ENCODE data around the gene SH2D3C.

Gene SH2D3C

DNA sequence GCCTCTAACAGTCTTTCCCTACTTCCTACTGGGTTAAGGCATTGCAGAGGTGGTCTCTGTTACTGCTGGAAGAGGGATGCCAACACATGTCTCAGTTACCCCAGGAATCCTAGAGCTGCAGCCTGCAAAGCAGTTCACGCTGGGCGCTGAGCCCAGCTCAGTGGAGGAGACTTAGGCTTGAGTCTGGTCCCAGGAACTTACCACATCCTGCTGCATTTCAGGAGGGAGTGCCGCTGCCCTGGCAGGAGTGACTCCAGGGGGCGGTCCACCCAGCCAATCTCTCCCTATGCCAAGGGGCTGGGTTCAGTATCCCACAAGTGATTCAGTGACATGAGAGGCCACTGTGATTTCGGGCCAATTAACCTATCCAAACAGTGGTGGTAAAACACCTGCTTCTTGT lies 55.0 kb downstream of the SH2D3C start:
- H3K27me3 ChIP-seq = peaks cover 18% of the 10 kb centered on the region
- H3K4me1 ChIP-seq (ENCODE audit: control insufficient read depth in 1 of 2, insufficient read depth in 1 of 2, low read depth in 1 of 2, low read length in 1 of 2) = no peaks in the 10 kb centered on the region
- no peak overlapping the region for H3K4me3 ChIP-seq (ENCODE audit: low read depth in 1 of 2, low read length in 1 of 2)
- no peaks in the 10 kb centered on the region for H3K36me3 ChIP-seq
- H3K27ac ChIP-seq = no peak overlapping the region
- TF ChIP-seq CTCF (IDR thresholded peaks at IDR 0.05) = no peak
- no peaks in the 10 kb centered on the region for H3K9me3 ChIP-seq

DNA sequence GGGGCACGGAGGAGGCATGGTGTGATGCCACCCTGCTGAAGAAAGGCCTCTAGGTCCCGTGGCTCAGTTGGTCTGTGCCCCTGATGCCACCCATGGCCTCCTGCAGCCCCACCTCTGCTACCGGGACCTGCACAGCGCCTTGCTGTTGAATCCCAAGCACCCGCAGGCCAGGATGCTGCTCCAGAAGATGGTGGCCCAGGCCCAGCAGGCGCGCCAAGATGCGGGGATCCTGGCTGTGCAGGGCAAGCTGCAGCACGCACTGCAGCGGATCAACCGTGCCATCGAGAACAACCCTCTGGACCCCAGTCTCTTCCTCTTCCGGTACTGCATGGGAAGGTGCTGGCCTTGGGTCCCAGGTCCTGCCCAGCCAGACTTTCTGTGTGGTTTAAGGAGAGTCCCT lies 55.5 kb downstream of the SH2D3C start:
- no peak overlapping the region for H3K27ac ChIP-seq
- no peaks in the 10 kb centered on the region for H3K4me1 ChIP-seq (ENCODE audit: control insufficient read depth in 1 of 2, insufficient read depth in 1 of 2, low read depth in 1 of 2, low read length in 1 of 2)
- H3K27me3 ChIP-seq = peaks cover 18% of the 10 kb centered on the region
- H3K9me3 ChIP-seq = no peaks in the 10 kb centered on the region
- no peak overlapping the region for H3K4me3 ChIP-seq (ENCODE audit: low read depth in 1 of 2, low read length in 1 of 2)
- H3K36me3 ChIP-seq = no peaks in the 10 kb centered on the region
- no peak for TF ChIP-seq CTCF (IDR thresholded peaks at IDR 0.05)

DNA sequence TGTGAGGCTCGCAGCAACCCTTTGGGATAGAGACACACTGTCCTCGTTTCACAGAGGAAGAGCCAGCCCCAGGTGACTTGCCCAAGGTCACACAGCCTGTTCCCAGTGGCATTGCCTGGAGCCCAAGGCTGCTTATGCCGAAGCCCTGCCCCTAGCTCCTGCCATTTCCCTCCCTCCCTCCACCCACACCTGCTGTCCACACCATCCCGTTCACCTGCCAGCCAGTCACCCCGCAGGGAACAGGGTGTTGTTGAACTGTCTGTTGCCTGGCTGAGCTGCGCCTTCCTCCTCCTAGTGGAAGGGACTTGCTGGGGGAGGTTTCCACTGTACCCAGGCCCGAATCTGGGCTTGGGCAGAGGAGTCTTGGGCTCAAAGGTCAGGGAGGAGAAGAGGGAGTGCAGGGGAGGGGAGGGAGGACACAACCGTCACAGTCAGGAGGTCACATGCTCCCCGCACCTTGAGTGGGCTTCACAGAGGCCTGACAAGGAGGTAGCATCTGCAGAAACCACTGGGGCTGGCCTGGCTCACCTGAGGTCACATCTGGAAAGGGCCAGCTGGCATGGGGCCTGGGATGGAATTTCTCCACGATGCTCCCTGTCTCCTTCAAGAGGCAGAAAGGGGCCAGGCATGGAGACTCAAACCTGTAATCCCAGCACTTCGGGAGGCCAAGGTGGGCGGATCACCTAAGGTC lies 56.3 kb downstream of the SH2D3C start:
- TF ChIP-seq CTCF (IDR thresholded peaks at IDR 0.05) = no peak
- H3K27ac ChIP-seq = no peak overlapping the region

DNA sequence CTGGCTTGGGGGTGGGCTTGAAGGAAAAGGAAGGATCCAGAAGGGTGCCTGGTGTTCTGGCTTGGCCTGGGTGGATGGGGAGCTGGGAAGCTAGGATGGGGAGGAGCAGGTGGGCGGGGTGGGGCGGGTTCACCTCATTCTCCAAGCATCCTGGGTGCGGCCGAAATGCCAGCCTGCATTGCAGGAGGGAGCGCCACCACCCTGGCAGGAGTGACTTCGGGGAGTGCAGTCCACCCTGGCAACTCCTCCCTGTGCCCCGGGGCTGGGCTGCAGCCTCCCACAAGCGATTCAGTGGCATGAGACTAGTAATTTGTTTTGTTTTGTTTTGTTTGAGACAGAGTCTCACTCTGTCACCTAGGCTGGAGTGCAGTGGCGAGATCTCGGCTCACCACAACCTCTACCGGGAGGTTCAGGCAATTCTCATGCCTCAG lies 57.1 kb downstream of the SH2D3C start:
- Histone ChIP-seq H3K4me1 (ENCODE audit: control insufficient read depth in 1 of 2, insufficient read depth in 1 of 2, low read depth in 1 of 2, low read length in 1 of 2) (peaks cover under 1% of the 10 kb centered on the region in 2 experiments), H3K9me3 (no peaks in the 10 kb centered on the region), H3K27me3 (peaks cover 18% of the 10 kb centered on the region), H3K4me3 (ENCODE audit: low read depth in 1 of 2, low read length in 1 of 2) (no peak overlapping the region), H3K27ac (no peak overlapping the region), H3K36me3 (no peaks in the 10 kb centered on the region)
- TF ChIP-seq CTCF (IDR thresholded peaks at IDR 0.05) = no peak

More for the DNA sequence above, 56.3 kb downstream of the SH2D3C start:
- no peaks in the 10 kb centered on the region for H3K9me3 ChIP-seq
- no peaks in the 10 kb centered on the region for H3K36me3 ChIP-seq
- peaks cover 18% of the 10 kb centered on the region for H3K27me3 ChIP-seq
- H3K4me1 ChIP-seq (ENCODE audit: control insufficient read depth in 1 of 2, insufficient read depth in 1 of 2, low read depth in 1 of 2, low read length in 1 of 2) = no peaks in the 10 kb centered on the region
- H3K4me3 ChIP-seq (ENCODE audit: low read depth in 1 of 2, low read length in 1 of 2) = no peak overlapping the region

DNA sequence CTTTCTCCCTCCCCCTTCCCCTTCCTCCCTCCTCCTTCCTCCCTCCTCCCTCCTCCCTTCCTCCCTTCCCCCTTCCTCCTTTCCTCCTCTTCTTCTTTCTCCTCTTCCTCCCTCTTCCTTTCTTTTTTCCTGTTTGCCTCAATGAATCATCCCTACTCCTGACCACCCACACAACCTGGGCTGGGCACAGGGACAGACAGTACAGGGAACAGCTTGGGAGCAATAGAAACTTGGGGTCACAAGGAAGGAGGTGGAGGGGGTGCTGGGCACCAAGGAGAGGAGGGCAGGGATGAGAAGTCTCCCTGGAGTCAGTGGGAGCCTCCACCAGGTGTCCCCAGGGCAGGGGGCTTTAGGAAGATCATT lies 57.6 kb downstream of the SH2D3C start:
- no peak overlapping the region for H3K27ac ChIP-seq

More for the DNA sequence above, 57.6 kb downstream of the SH2D3C start:
- peaks cover 5 to 6% of the 10 kb centered on the region in 2 experiments for H3K4me1 ChIP-seq (ENCODE audit: control insufficient read depth in 1 of 2, insufficient read depth in 1 of 2, low read depth in 1 of 2, low read length in 1 of 2)
- H3K9me3 ChIP-seq = no peaks in the 10 kb centered on the region
- TF ChIP-seq CTCF (IDR thresholded peaks at IDR 0.05) = no peak
- peaks cover 18% of the 10 kb centered on the region for H3K27me3 ChIP-seq
- H3K4me3 ChIP-seq (ENCODE audit: low read depth in 1 of 2, low read length in 1 of 2) = no peak overlapping the region
- no peaks in the 10 kb centered on the region for H3K36me3 ChIP-seq

All from neutrophil (primary cell).